ENCODE measurements around the gene DDI2.
"Not testable (repeated sequence)": the region's sequence is repeated elsewhere in the genome, so short reads cannot be mapped to it uniquely, and the experiment has no call there.

DNA sequence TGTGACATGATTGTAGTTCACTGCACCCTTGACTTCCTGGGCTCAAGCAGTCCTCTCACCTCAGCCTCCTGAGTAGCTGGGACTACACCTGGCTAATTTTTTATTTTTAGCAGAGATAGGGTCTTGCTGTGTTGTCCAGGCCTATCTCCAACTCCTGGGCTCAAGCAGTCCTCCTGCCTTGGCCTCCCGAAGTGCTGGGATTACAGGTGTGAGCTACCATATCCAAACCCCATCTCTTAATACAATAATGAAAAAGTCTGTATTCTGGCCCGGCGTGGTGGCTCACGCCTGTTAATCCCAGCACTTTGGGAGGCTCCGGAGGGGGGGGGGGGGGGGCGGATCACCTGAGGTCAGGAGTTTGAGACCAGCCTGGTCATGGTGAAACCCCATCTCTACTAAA lies 34.9 kb downstream of the DDI2 start:
- TF ChIP-seq, protein P1, sequence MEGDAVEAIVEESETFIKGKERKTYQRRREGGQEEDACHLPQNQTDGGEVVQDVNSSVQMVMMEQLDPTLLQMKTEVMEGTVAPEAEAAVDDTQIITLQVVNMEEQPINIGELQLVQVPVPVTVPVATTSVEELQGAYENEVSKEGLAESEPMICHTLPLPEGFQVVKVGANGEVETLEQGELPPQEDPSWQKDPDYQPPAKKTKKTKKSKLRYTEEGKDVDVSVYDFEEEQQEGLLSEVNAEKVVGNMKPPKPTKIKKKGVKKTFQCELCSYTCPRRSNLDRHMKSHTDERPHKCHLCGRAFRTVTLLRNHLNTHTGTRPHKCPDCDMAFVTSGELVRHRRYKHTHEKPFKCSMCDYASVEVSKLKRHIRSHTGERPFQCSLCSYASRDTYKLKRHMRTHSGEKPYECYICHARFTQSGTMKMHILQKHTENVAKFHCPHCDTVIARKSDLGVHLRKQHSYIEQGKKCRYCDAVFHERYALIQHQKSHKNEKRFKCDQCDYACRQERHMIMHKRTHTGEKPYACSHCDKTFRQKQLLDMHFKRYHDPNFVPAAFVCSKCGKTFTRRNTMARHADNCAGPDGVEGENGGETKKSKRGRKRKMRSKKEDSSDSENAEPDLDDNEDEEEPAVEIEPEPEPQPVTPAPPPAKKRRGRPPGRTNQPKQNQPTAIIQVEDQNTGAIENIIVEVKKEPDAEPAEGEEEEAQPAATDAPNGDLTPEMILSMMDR (IDR thresholded peaks at IDR 0.05; ENCODE audit: insufficient read depth, low read depth, low read length): not testable (repeated sequence)
- not testable (repeated sequence) for TF ChIP-seq EZH2 (IDR thresholded peaks at IDR 0.05; ENCODE audit: insufficient read depth, low read length)
